Measurements from ENCODE around the gene OR51A7. TPM values are rescaled to one million over a fixed set of nuclear protein-coding genes. Genes with fewer than 3 reads are reported as not detected.

The OR51A7 gene
- total and polyA plus RNA-seq, 9 of the 15 experiments (the other 6 are each of a cell fraction or from before 2014, with no cell fraction given): not detected

GRCh38 chr11:4881860-4882500 is 21.6 kb upstream of the OR51A7 start, which contains the start of gene OR51T1 (continued):
- TF ChIP-seq ZMIZ1 (IDR thresholded peaks at IDR 0.05; ENCODE audit: low read depth in 2 of 2, low read length in 2 of 2) (no peak), FOXP1 (CRISPR knock-in tag; IDR thresholded peaks at IDR 0.05) (no peak), PRPF4 (IDR thresholded peaks at IDR 0.05; ENCODE audit: insufficient read depth, low read depth, low read length, poor library complexity, severe bottlenecking) (no peak), CREM (IDR thresholded peaks at IDR 0.05; ENCODE audit: low read depth) (no peak), ZNF280A (IDR thresholded peaks at IDR 0.05; ENCODE audit: low read depth, partially characterized antibody) (no peak), PCBP2 (IDR thresholded peaks at IDR 0.05; ENCODE audit: low read depth, low read length, poor library complexity, severe bottlenecking) (no peak), HBP1 (CRISPR knock-in tag; IDR thresholded peaks at IDR 0.05) (no peak), TCF3 (CRISPR knock-in tag; IDR thresholded peaks at IDR 0.05) (peak; percentile 66), MTA3 (IDR thresholded peaks at IDR 0.05; ENCODE audit: borderline replicate concordance) (no peak), ZNF551 (CRISPR knock-in tag; IDR thresholded peaks at IDR 0.05) (no peak), ZNF316 (IDR thresholded peaks at IDR 0.05) (0 out of 2 replicates have a peak, but pooled peaks have one; percentile 8), CHD1 (IDR thresholded peaks at IDR 0.05; ENCODE audit: low read length) (no peak), SRSF9 (IDR thresholded peaks at IDR 0.05; ENCODE audit: borderline replicate concordance, low read depth, low read length) (no peak), DEAF1 (CRISPR knock-in tag; IDR thresholded peaks at IDR 0.05) (no peak), ZNF253 (CRISPR knock-in tag; conservative IDR thresholded peaks at IDR 0.05) (no peak), KAT8 (IDR thresholded peaks at IDR 0.05; ENCODE audit: low read depth) (no peak), ADNP (tag; IDR thresholded peaks at IDR 0.05) (no peak), CC2D1A (IDR thresholded peaks at IDR 0.05) (no peak), HINFP (tag; conservative IDR thresholded peaks at IDR 0.05; ENCODE audit: low read depth) (no peak)

Data from K562 (cell line).